Measurements from ENCODE around the gene HOXB8.

Gene HOXB8

DNA sequence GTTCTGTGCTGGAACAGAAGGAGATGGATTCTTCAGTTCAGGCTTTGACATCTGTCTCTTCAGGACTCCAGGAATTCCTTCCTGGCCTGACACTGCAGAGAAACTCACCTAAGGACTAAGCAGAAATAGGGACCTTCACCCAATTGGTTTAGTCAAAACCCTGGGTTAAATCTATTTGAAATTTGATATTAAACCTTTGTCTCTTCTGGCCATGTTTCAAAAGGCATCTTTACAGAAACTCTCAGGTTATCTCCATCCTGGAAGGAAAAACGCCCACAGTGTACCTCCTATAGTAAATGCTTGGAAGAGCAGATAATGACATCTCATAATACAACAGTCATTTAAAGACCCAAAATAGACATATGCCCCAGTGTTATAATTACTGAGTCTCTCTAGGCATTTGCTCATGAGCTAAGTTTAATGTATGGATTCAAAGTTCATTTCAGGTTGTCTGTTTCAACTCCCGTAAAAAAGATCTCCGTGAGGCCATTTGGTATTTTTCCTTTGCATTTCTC lies 31.3 kb downstream of the HOXB8 start:
- peaks cover 98% of the 10 kb centered on the region for H3K27me3 ChIP-seq
- no peaks in the 10 kb centered on the region for H3K9me3 ChIP-seq
- no peaks in the 10 kb centered on the region for H3K4me1 ChIP-seq
- H3K4me3 ChIP-seq (ENCODE audit: low read depth, low read length): no peak overlapping the region
- DNase-seq: no peak
- no peaks in the 10 kb centered on the region for H3K36me3 ChIP-seq
- TF ChIP-seq CTCF (IDR thresholded peaks at IDR 0.05; ENCODE audit: low read depth, low read length): no peak

DNA sequence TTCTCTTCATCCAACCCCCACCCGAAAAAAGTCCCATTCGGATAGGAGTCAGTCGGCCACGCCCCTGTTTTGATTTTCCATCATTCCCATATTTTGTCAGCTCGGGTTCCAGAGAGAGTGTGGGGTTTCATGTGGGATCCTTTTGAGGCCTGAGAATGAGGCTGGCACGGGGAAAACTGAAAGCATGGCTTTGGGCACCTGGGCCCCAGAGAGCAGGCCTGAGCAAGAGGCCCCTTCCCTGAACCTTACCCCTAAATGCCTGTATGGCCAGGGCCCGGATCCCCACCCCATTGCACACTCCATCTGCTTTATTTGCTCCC lies 32.4 kb downstream of the HOXB8 start:
- H3K4me3 ChIP-seq (ENCODE audit: low read depth, low read length): no peak overlapping the region
- DNase-seq: no peak
- peaks cover 95% of the 10 kb centered on the region for H3K27me3 ChIP-seq
- no peak for TF ChIP-seq CTCF (IDR thresholded peaks at IDR 0.05; ENCODE audit: low read depth, low read length)
- no peaks in the 10 kb centered on the region for H3K4me1 ChIP-seq
- no peaks in the 10 kb centered on the region for H3K36me3 ChIP-seq
- no peaks in the 10 kb centered on the region for H3K9me3 ChIP-seq

GRCh38 chr17:48579760-48580554 lies 35.1 kb downstream of the HOXB8 start:
- no peaks in the 10 kb centered on the region for H3K36me3 ChIP-seq

DNA sequence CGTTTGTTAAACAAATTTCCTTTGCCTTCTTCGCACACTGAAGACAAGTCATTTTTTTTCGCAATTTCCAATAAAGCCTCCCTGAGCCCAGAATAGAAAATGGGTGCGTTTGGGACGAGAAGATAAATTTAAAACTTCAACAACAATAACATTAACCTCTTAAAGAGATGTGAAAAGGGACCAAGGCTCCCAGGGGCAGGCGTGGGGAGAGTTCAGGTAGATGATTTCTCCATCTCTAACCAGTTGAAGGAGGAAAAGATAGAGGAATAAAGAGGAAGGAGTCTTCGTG lies 35.7 kb downstream of the HOXB8 start:
- H3K4me3 ChIP-seq (ENCODE audit: low read depth, low read length): no peak overlapping the region
- no peaks in the 10 kb centered on the region for H3K4me1 ChIP-seq
- H3K27me3 ChIP-seq: peaks cover 96% of the 10 kb centered on the region
- no peaks in the 10 kb centered on the region for H3K9me3 ChIP-seq
- DNase-seq: no peak
- H3K36me3 ChIP-seq: no peaks in the 10 kb centered on the region
- no peak for TF ChIP-seq CTCF (IDR thresholded peaks at IDR 0.05; ENCODE audit: low read depth, low read length)

More at GRCh38 chr17:48579760-48580554, 35.1 kb downstream of the HOXB8 start:
- H3K9me3 ChIP-seq: no peaks in the 10 kb centered on the region
- TF ChIP-seq CTCF (IDR thresholded peaks at IDR 0.05; ENCODE audit: low read depth, low read length): no peak
- DNase-seq: no peak
- H3K4me1 ChIP-seq: no peaks in the 10 kb centered on the region
- no peak overlapping the region for H3K4me3 ChIP-seq (ENCODE audit: low read depth, low read length)
- peaks cover 94% of the 10 kb centered on the region for H3K27me3 ChIP-seq

- no peaks in the 10 kb centered on the region for H3K4me1 ChIP-seq
- no peak overlapping the region for H3K4me3 ChIP-seq (ENCODE audit: low read depth, low read length)
- H3K27me3 ChIP-seq: peaks cover 96% of the 10 kb centered on the region
- no peak for TF ChIP-seq CTCF (IDR thresholded peaks at IDR 0.05; ENCODE audit: low read depth, low read length)
- no peaks in the 10 kb centered on the region for H3K36me3 ChIP-seq
- no peak for DNase-seq
- H3K9me3 ChIP-seq: no peaks in the 10 kb centered on the region
Measured at GRCh38 chr17:48578616-48579470, 36.2 kb downstream of the HOXB8 start.
